ENCODE measurements around the gene ADAT3.
"Not testable (repeated sequence)": the region's sequence is repeated elsewhere in the genome, so short reads cannot be mapped to it uniquely, and the experiment has no call there.

GRCh38 chr19:1886360-1886759 is 18.8 kb upstream of the ADAT3 start:
- not testable (repeated sequence) for TF ChIP-seq POLR2AphosphoS5, CTCF, EP300, POLR2A (IDR thresholded peaks at IDR 0.05)
